ENCODE measurements around the gene SH3RF1.

DNA sequence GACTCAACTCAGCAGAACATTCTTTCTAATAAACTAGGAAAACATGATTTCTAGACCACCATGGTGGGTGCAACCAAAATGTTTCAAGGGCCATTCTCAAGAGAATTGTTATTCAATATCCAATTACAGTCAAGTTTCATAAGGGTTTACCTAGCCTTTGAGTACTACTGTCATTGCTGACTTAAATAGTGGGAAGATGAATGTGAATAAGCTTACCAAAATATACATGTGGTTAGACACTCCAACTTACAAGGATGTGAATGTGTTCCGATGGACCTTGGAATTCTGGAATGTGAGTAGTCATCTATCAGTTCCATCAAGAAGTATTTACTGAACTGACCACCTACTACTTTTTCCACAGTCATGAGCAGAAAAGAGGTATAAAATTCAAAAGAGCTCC lies 16.9 kb downstream of the SH3RF1 start:
- TF ChIP-seq, protein P1, sequence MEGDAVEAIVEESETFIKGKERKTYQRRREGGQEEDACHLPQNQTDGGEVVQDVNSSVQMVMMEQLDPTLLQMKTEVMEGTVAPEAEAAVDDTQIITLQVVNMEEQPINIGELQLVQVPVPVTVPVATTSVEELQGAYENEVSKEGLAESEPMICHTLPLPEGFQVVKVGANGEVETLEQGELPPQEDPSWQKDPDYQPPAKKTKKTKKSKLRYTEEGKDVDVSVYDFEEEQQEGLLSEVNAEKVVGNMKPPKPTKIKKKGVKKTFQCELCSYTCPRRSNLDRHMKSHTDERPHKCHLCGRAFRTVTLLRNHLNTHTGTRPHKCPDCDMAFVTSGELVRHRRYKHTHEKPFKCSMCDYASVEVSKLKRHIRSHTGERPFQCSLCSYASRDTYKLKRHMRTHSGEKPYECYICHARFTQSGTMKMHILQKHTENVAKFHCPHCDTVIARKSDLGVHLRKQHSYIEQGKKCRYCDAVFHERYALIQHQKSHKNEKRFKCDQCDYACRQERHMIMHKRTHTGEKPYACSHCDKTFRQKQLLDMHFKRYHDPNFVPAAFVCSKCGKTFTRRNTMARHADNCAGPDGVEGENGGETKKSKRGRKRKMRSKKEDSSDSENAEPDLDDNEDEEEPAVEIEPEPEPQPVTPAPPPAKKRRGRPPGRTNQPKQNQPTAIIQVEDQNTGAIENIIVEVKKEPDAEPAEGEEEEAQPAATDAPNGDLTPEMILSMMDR (IDR thresholded peaks at IDR 0.05; ENCODE audit: borderline replicate concordance, extremely low read depth, low read length, poor library complexity, severe bottlenecking): no peak
- no peak for TF ChIP-seq EZH2 (IDR thresholded peaks at IDR 0.05; ENCODE audit: borderline replicate concordance, low read depth, low read length, severe bottlenecking)

Measured in DND-41 (cell line).